Measurements from ENCODE around the gene SIGMAR1. TPM values are rescaled to one million over a fixed set of nuclear protein-coding genes. Genes with fewer than 3 reads are reported as not detected.

The SIGMAR1 gene
- total and polyA plus RNA-seq, 2 of the 8 experiments (the other 6 are each of a cell fraction or from before 2014, with no cell fraction given) = 84.2 to 134 TPM

- Histone ChIP-seq H3K79me1 (ENCODE audit: low read depth, low read length) (no peaks in the 10 kb centered on the region), H4K5ac (ENCODE audit: insufficient read length, low read depth, low read length) (no peak overlapping the region), H2BK20ac (ENCODE audit: low read length) (no peak overlapping the region), H3K23ac (ENCODE audit: insufficient read length) (no peak overlapping the region), H3K4me3 (ENCODE audit: extremely low read depth in 1 of 4, insufficient read depth in 2 of 4, low read depth in 3 of 4, low read length in 4 of 4) (no peak overlapping the region), H3K56ac (replicated peaks; ENCODE audit: insufficient read length, low read depth, low read length) (no peak overlapping the region), H3K36me3 (ENCODE audit: control insufficient read depth in 2 of 4, insufficient read depth in 4 of 4, low read length in 3 of 4) (no peaks in the 10 kb centered on the region), H3K18ac (ENCODE audit: extremely low read depth, low read length) (no peak overlapping the region), H2BK120ac (replicated peaks; ENCODE audit: low read depth, low read length) (no peak overlapping the region), H3K9ac (replicated peaks in 1 of 4; ENCODE audit: extremely low read depth in 1 of 4, low read depth in 3 of 4, low read length in 3 of 4) (no peak overlapping the region), H2AK5ac (ENCODE audit: low read depth, low read length) (no peak overlapping the region), H3K4me1 (replicated peaks in 1 of 4; ENCODE audit: control insufficient read depth in 3 of 4, insufficient read depth in 4 of 4, low read length in 3 of 4) (peaks cover 0 to 12% (median 6%) of the 10 kb centered on the region in 4 experiments; a peak in 5 of 7 replicates), H2AFZ (ENCODE audit: low read length) (no peak overlapping the region), H4K8ac (ENCODE audit: extremely low read depth, insufficient read depth, low read length) (no peak overlapping the region), H3K27me3 (replicated peaks in 1 of 4; ENCODE audit: control insufficient read depth in 3 of 4, extremely low read depth in 1 of 4, insufficient read depth in 3 of 4, low read length in 3 of 4) (peaks cover 0 to 3% (median 0%) of the 10 kb centered on the region in 4 experiments; a peak in 1 of 7 replicates), H2BK15ac (ENCODE audit: low read length) (no peak overlapping the region), H3K9me3 (ENCODE audit: insufficient read depth in 2 of 2, low read depth in 1 of 2, low read length in 1 of 2) (no peaks in the 10 kb centered on the region), H3K14ac (ENCODE audit: insufficient read length) (no peak overlapping the region), H4K20me1 (replicated peaks in 1 of 2; ENCODE audit: control insufficient read depth in 1 of 2, insufficient read depth in 2 of 2, low read length in 2 of 2) (no peaks in the 10 kb centered on the region), H4K91ac (replicated peaks; ENCODE audit: insufficient read length, low read length) (no peak overlapping the region), H2BK12ac (ENCODE audit: low read depth, low read length) (no peak overlapping the region), H3K27ac (ENCODE audit: low read depth, low read length) (no peak overlapping the region), H3K23me2 (ENCODE audit: low read depth, low read length) (peaks cover 4% of the 10 kb centered on the region; the same call in 1 of the 2 replicates), H3K79me2 (ENCODE audit: control insufficient read depth in 1 of 2, insufficient read depth in 2 of 2, low read length in 2 of 2) (no peaks in the 10 kb centered on the region), H3K4me2 (ENCODE audit: insufficient read depth in 1 of 2, low read depth in 2 of 2, low read length in 2 of 2) (no peak overlapping the region), H2BK5ac (ENCODE audit: low read depth, low read length) (no peak overlapping the region; the same call in 1 of the 2 replicates), H3K4ac (replicated peaks; ENCODE audit: insufficient read length, low read depth, low read length) (no peak overlapping the region)
- TF ChIP-seq TAF1 (IDR thresholded peaks at IDR 0.05; ENCODE audit: low read depth, low read length) = no peak
- no peak for TF ChIP-seq SIN3A (conservative IDR thresholded peaks at IDR 0.05 in 1 of 2, IDR thresholded peaks at IDR 0.05 in 1 of 2; ENCODE audit: low read depth in 1 of 2, low read length in 2 of 2)
- TF ChIP-seq, protein P1, sequence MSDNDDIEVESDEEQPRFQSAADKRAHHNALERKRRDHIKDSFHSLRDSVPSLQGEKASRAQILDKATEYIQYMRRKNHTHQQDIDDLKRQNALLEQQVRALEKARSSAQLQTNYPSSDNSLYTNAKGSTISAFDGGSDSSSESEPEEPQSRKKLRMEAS (IDR thresholded peaks at IDR 0.05) = no peak
- TF ChIP-seq GABPA (IDR thresholded peaks at IDR 0.05; ENCODE audit: borderline replicate concordance, insufficient read depth, low read length) = no peak
- TF ChIP-seq SP4 (IDR thresholded peaks at IDR 0.05; ENCODE audit: low read length) = no peak
- no peak for TF ChIP-seq TAF7 (optimal IDR thresholded peaks at IDR 0.05; ENCODE audit: borderline replicate concordance, low read depth, low read length)
- TF ChIP-seq PHF8 (conservative IDR thresholded peaks at IDR 0.05; ENCODE audit: low read depth, low read length) = no peak
- no peak for TF ChIP-seq RFX5 (IDR thresholded peaks at IDR 0.05; ENCODE audit: borderline replicate concordance, low read depth, low read length)
- no peak for TF ChIP-seq ASH2L (IDR thresholded peaks at IDR 0.05; ENCODE audit: low read length)
- no peak for TF ChIP-seq KDM5A (IDR thresholded peaks at IDR 0.05; ENCODE audit: low read length)
- no peak for TF ChIP-seq YY1 (IDR thresholded peaks at IDR 0.05; ENCODE audit: low read depth, low read length)
- TF ChIP-seq POLR2A (IDR thresholded peaks at IDR 0.05; ENCODE audit: control extremely low read depth in 1 of 2, low read depth in 2 of 2, low read length in 2 of 2) = no peak
- TF ChIP-seq EGR1 (IDR thresholded peaks at IDR 0.05; ENCODE audit: borderline replicate concordance, low read depth, low read length) = no peak
- no peak for TF ChIP-seq KDM4A (IDR thresholded peaks at IDR 0.05; ENCODE audit: low read depth, low read length, severe bottlenecking)
- FAIRE-seq (no peak), DNase-seq (ENCODE audit: low read depth in 1 of 2, low spot score in 2 of 2) (no peak)
- 87% methylated on average over 3 of the region's 3 CpGs; no CpG with 5 or more reads in 1 of the 2 experiments for WGBS, 2 experiments (ENCODE audit: extremely low coverage in 1 of 2, insufficient coverage in 1 of 2, insufficient read length in 1 of 2, insufficient replicate concordance in 2 of 2, low coverage in 1 of 2, low lambda C conversion rate in 2 of 2, missing lambda C conversion rate in 1 of 2)
- CTCF ChIA-PET (ENCODE audit: partially characterized antibody) = interaction anchor here (0.7 to 16.9 kb wide), 9 partner anchors 13 to 113 kb away, joined by 3 to 401 read pairs (median 73); partner anchors contain the start of genes ARID3C and SIGMAR1
- POLR2A ChIA-PET (ENCODE audit: partially characterized antibody) = no interaction called here
Observed at GRCh38 chr9:34606905-34607304, 30.7 kb downstream of the SIGMAR1 start.
